Measurements from ENCODE around the gene UBXN7. TPM values are rescaled to one million over a fixed set of nuclear protein-coding genes. Genes with fewer than 3 reads are reported as not detected.

UBXN7 gene
- total and polyA plus RNA-seq, 2 of the 8 experiments (the other 6 are each of a cell fraction or from before 2014, with no cell fraction given), result 18.5 to 109 TPM

GRCh38 chr3:196414469-196414868 lies 17.8 kb downstream of the UBXN7 start:
- H3K14ac ChIP-seq (ENCODE audit: insufficient read length), result no peak overlapping the region
- H2BK20ac ChIP-seq (ENCODE audit: low read length), result no peak overlapping the region
- ChIA-PET CTCF (ENCODE audit: partially characterized antibody) (no interaction called here), POLR2A (ENCODE audit: partially characterized antibody) (no interaction called here)
- no peak overlapping the region for H3K27ac ChIP-seq (ENCODE audit: low read depth, low read length)
- H2AFZ ChIP-seq (ENCODE audit: low read length), result no peak overlapping the region
- no peak overlapping the region; a peak in 1 of 7 replicates for H3K9ac ChIP-seq (replicated peaks in 1 of 4; ENCODE audit: extremely low read depth in 1 of 4, low read depth in 3 of 4, low read length in 3 of 4)
- no peak overlapping the region for H4K91ac ChIP-seq (replicated peaks; ENCODE audit: insufficient read length, low read length)
- no peak overlapping the region for H2AK5ac ChIP-seq (ENCODE audit: low read depth, low read length)
- FAIRE-seq, result no peak
- H3K27me3 ChIP-seq (replicated peaks in 1 of 4; ENCODE audit: control insufficient read depth in 3 of 4, extremely low read depth in 1 of 4, insufficient read depth in 3 of 4, low read length in 3 of 4), result no peaks in the 10 kb centered on the region
- H2BK5ac ChIP-seq (ENCODE audit: low read depth, low read length), result no peak overlapping the region
- no peak for DNase-seq (ENCODE audit: low read depth in 1 of 2, low spot score in 2 of 2)
- H2BK15ac ChIP-seq (ENCODE audit: low read length), result no peak overlapping the region
- H2BK120ac ChIP-seq (replicated peaks; ENCODE audit: low read depth, low read length), result no peak overlapping the region
- H3K4me2 ChIP-seq (ENCODE audit: insufficient read depth in 1 of 2, low read depth in 2 of 2, low read length in 2 of 2), result no peak overlapping the region
- H2BK12ac ChIP-seq (ENCODE audit: low read depth, low read length), result no peak overlapping the region
- H3K4me3 ChIP-seq (ENCODE audit: extremely low read depth in 1 of 4, insufficient read depth in 2 of 4, low read depth in 3 of 4, low read length in 4 of 4), result no peak overlapping the region
- peaks cover 0 to under 1% of the 10 kb centered on the region in 2 experiments; a peak in 2 of 4 replicates for H3K9me3 ChIP-seq (ENCODE audit: insufficient read depth in 2 of 2, low read depth in 1 of 2, low read length in 1 of 2)
- peaks cover 12 to 96% of the 10 kb centered on the region in 2 experiments for H3K79me2 ChIP-seq (ENCODE audit: control insufficient read depth in 1 of 2, insufficient read depth in 2 of 2, low read length in 2 of 2)
- peaks cover 2 to 11% of the 10 kb centered on the region in 2 experiments for H4K20me1 ChIP-seq (replicated peaks in 1 of 2; ENCODE audit: control insufficient read depth in 1 of 2, insufficient read depth in 2 of 2, low read length in 2 of 2)
- H3K4ac ChIP-seq (replicated peaks; ENCODE audit: insufficient read length, low read depth, low read length), result no peak overlapping the region
- H3K4me1 ChIP-seq (replicated peaks in 1 of 4; ENCODE audit: control insufficient read depth in 3 of 4, insufficient read depth in 4 of 4, low read length in 3 of 4), result peaks cover 0 to 3% (median 0%) of the 10 kb centered on the region in 4 experiments; a peak in 1 of 7 replicates
- H3K36me3 ChIP-seq (ENCODE audit: control insufficient read depth in 2 of 4, insufficient read depth in 4 of 4, low read length in 3 of 4), result no peaks in the 10 kb centered on the region; a peak in 1 of 8 replicates
- H3K23me2 ChIP-seq (ENCODE audit: low read depth, low read length), result no peaks in the 10 kb centered on the region
- no peak overlapping the region for H4K8ac ChIP-seq (ENCODE audit: extremely low read depth, insufficient read depth, low read length)
- peaks cover 5% of the 10 kb centered on the region for H3K79me1 ChIP-seq (ENCODE audit: low read depth, low read length)
- H4K5ac ChIP-seq (ENCODE audit: insufficient read length, low read depth, low read length), result no peak overlapping the region
- H3K23ac ChIP-seq (ENCODE audit: insufficient read length), result no peak overlapping the region
- TF ChIP-seq SIRT6 (IDR thresholded peaks at IDR 0.05; ENCODE audit: low read length), result no peak
- TF ChIP-seq BACH1 (IDR thresholded peaks at IDR 0.05; ENCODE audit: low read length), result no peak
- no peak for TF ChIP-seq EP300 (IDR thresholded peaks at IDR 0.05; ENCODE audit: borderline replicate concordance in 1 of 2, low read depth in 2 of 2, low read length in 2 of 2)
- WGBS, 2 experiments (ENCODE audit: extremely low coverage in 1 of 2, insufficient coverage in 1 of 2, insufficient read length in 1 of 2, insufficient replicate concordance in 2 of 2, low coverage in 1 of 2, low lambda C conversion rate in 2 of 2, missing lambda C conversion rate in 1 of 2), result 91% methylated on average over 3 of the region's 3 CpGs; no CpG with 5 or more reads in 1 of the 2 experiments
- no peak overlapping the region for H3K18ac ChIP-seq (ENCODE audit: extremely low read depth, low read length)
- no peak overlapping the region for H3K56ac ChIP-seq (replicated peaks; ENCODE audit: insufficient read length, low read depth, low read length)

All from H1 (cell line).